Adipocyte (in vitro differentiated cells): Measurements from ENCODE around the gene HS3ST4.

Experiments
- DNase-seq: peaks from one replicate; pipeline ENCODE4 v3.0.0-alpha.2; 2015; ENCODE audit warnings: low read depth
- H3K27me3 ChIP-seq: replicated peaks from 2 replicates; pipeline ENCODE4 v1.7.0; 2013; ENCODE audit warnings: mild to moderate bottlenecking, low read length, moderate library complexity; ENCODE audit not compliant: control insufficient read depth, insufficient read depth
- H3K36me3 ChIP-seq: 2 replicates; pipeline ENCODE4 v1.7.0; 2013; ENCODE audit warnings: low read length, mild to moderate bottlenecking, moderate library complexity; ENCODE audit not compliant: control insufficient read depth, insufficient read depth, severe bottlenecking
- H3K4me1 ChIP-seq: 2 replicates; pipeline ENCODE4 v1.7.0; 2013; ENCODE audit warnings: mild to moderate bottlenecking, low read length, moderate library complexity; ENCODE audit not compliant: control insufficient read depth, insufficient read depth
- H3K4me3 ChIP-seq: 2 replicates; pipeline ENCODE4 v1.7.0; 2013; ENCODE audit warnings: mild to moderate bottlenecking, low read length, moderate library complexity
- H3K9ac ChIP-seq: 2 replicates; pipeline ENCODE4 v1.7.0; 2013; ENCODE audit warnings: mild to moderate bottlenecking, low read length, moderate library complexity
- H3K9me3 ChIP-seq: 2 replicates; pipeline ENCODE4 v1.7.0; 2013; ENCODE audit warnings: mild to moderate bottlenecking, low read length, moderate library complexity; ENCODE audit not compliant: control insufficient read depth

HS3ST4 gene

DNA sequence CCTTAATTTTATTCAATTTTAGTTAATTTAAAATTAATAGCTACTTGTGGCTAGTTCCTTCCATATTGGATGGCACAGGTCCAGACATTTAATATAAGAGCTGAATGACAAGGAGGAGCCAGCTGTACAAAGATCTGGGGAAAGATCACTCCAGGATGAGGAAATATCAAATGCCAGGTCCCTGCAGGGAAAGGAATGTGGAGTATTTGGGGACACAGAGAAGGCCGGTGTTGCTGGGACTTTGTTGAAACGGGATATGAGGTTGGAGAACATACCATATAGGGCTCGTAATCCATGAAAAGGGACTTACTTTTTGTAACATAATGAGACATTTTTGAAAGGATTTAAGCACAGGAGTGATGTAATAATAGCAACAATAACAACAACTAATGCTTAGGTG is 426.8 kb downstream of the HS3ST4 start:
- Histone ChIP-seq H3K4me1 (no peaks in the 10 kb centered on the region), H3K27me3 (no peaks in the 10 kb centered on the region), H3K4me3 (no peak overlapping the region), H3K36me3 (no peaks in the 10 kb centered on the region), H3K9me3 (no peaks in the 10 kb centered on the region), H3K9ac (no peak overlapping the region)
- no peak for DNase-seq

DNA sequence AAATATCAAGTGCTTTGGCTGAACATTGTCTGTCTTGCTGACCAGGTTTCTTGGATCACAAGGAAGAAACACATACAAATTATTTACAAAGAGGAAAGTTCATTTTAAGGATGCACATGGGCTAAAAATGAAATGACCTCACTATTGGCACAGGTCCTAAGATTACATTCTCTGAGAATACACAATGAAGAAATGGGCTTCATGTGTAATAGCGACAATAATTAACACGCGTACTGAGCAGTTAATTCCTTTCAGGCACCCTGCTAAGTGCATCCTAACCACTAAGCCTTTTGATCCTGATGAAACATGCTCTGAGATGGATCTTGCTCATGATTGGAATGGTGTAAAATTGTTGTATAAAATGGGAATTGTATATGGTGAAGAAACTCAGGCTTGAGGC is 429.0 kb downstream of the HS3ST4 start:
- no peaks in the 10 kb centered on the region for H3K27me3 ChIP-seq
- H3K4me1 ChIP-seq, result no peaks in the 10 kb centered on the region
- H3K9ac ChIP-seq, result no peak overlapping the region
- DNase-seq, result no peak
- no peaks in the 10 kb centered on the region for H3K9me3 ChIP-seq
- H3K4me3 ChIP-seq, result no peak overlapping the region
- H3K36me3 ChIP-seq, result no peaks in the 10 kb centered on the region

DNA sequence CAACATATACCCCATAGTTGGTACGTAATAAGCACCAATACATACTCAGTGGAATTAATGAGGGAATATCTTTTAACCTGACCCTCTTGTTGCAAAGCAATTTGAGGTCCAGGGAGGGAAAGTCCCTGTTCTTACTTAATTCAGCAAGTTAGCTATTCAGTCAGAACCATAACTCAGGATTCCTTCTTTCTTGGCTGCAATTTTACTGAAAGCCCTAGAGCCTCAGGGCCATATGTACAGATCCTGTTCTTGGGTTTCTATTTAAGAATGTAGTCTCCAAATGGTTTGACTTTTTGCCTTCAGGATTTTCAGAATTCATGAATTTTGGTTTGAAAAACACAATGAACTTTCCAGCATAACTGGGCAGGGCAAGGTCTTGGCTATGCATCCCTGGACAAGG is 436.5 kb downstream of the HS3ST4 start:
- no peak overlapping the region for H3K9ac ChIP-seq
- H3K4me1 ChIP-seq, result no peaks in the 10 kb centered on the region
- no peak for DNase-seq
- H3K9me3 ChIP-seq, result no peaks in the 10 kb centered on the region
- H3K4me3 ChIP-seq, result no peak overlapping the region
- no peaks in the 10 kb centered on the region for H3K27me3 ChIP-seq
- H3K36me3 ChIP-seq, result no peaks in the 10 kb centered on the region

DNA sequence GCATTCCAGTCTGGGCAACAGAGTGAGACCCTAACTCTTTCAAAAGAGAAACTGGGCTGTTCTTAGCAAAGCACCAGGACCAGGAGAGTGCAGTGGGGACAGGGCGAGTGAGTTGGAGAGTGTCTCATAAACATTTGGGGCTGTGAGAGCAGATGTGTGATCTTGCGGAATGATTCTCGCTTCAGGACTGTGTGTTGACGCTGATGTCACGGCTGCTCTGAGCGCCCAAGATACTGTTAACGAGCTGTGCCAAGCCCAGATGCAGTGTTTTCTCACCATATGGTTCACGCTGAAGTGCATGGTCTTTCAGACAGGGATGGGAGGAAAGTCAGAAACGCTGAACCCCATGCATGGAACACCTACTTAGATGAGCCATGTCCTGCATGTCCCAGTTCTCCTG is 438.2 kb downstream of the HS3ST4 start:
- no peak overlapping the region for H3K9ac ChIP-seq
- H3K4me3 ChIP-seq, result no peak overlapping the region
- no peak for DNase-seq
- no peaks in the 10 kb centered on the region for H3K36me3 ChIP-seq
- H3K9me3 ChIP-seq, result no peaks in the 10 kb centered on the region
- H3K27me3 ChIP-seq, result no peaks in the 10 kb centered on the region
- no peaks in the 10 kb centered on the region for H3K4me1 ChIP-seq

DNA sequence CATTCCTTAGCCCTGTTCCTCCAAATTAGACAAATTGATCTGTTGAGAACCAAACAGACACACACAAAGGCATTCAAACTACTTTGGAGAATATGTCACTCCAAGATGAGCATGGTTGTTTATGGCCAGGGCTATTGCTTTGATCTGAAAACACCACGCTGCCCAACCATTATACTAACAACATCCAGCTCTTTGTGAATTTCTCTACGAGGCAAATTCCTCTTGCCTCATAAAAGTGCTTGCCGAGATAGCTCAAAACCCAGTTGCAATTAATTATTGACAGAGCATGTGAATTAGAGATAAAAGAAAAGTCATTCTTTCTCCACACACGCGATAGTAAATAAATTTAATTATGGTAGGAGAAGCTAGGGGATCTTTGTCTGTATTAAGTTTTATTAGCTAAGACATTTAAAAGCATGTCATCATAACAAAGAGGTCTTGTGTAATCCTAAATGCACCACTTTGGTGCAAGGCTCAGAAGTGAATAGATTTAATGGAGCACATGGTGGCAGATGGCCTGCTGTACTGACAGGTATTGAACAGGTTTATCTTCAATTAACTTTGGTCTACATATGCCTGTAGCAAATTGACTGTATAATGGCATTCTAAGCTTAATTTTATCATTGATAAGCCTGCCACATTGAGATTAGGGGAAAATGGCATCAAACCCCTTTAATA is 441.8 kb downstream of the HS3ST4 start:
- Histone ChIP-seq H3K36me3 (no peaks in the 10 kb centered on the region), H3K9ac (no peak overlapping the region), H3K4me1 (no peaks in the 10 kb centered on the region), H3K27me3 (no peaks in the 10 kb centered on the region), H3K9me3 (no peaks in the 10 kb centered on the region), H3K4me3 (no peak overlapping the region)
- no peak for DNase-seq

DNA sequence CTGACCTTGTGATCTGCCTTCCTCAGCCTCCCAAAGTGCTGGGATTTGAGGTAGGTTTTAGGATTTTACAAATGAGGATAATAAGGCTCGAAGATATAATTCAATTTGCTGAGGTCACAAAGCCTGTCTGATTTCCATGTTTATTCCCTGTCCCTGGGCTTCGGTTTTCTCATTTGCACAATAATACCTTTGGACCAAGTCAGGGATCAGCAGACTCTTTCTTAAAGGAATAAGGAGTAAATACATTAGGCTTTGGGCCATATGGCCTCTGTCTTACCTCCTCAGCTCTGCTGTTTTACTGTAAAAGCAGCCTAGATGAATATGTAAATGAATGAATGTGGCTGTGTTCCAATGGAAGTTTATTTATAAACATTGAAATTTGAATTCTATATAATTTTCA is 442.8 kb downstream of the HS3ST4 start:
- Histone ChIP-seq H3K9me3 (no peaks in the 10 kb centered on the region), H3K4me1 (no peaks in the 10 kb centered on the region), H3K27me3 (no peaks in the 10 kb centered on the region), H3K4me3 (no peak overlapping the region), H3K36me3 (no peaks in the 10 kb centered on the region), H3K9ac (no peak overlapping the region)
- DNase-seq, result no peak

DNA sequence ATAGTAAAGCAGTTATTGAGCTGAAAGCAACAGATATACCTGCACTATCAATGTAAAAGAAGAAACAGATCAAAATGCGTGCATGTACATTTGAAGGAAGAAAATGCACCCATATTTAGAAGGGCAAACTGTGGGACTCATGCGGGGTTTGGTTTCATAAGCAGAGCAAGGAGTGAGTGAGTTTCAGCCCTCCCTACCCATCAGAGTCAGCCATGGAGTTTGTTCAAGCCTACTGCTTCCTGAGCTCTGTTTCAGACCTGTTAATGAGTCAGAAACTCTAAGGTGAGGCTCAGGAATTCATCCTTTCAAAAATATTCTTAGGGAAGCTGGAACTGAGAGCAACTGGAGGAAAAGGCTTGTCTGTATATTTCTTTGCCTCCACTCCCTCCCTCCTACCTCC is 446.2 kb downstream of the HS3ST4 start:
- no peak for DNase-seq
- Histone ChIP-seq H3K4me1 (no peaks in the 10 kb centered on the region), H3K27me3 (no peaks in the 10 kb centered on the region), H3K4me3 (no peak overlapping the region), H3K9ac (no peak overlapping the region), H3K36me3 (no peaks in the 10 kb centered on the region), H3K9me3 (no peaks in the 10 kb centered on the region)

DNA sequence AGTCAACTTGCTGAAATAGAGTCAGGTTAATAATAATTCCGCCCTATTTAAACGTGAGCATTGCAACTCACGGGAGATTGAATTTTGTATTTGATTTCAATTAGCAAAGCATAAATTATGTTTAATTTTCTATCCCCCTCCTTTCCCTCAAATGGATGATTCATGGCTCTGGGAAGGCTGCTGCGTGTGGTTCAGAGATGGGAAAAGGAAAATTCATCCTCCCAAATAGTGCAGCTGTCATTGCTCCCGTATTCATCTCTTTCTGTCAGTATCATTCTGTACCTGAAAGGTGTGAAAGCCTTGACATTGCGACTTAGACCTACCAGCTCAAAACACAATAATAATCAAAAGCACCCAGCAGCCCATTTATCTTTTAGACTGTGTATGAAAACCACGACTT is 447.3 kb downstream of the HS3ST4 start:
- Histone ChIP-seq H3K36me3 (no peaks in the 10 kb centered on the region), H3K27me3 (no peaks in the 10 kb centered on the region), H3K9me3 (no peaks in the 10 kb centered on the region), H3K4me1 (no peaks in the 10 kb centered on the region), H3K4me3 (no peak overlapping the region), H3K9ac (no peak overlapping the region)
- no peak for DNase-seq

DNA sequence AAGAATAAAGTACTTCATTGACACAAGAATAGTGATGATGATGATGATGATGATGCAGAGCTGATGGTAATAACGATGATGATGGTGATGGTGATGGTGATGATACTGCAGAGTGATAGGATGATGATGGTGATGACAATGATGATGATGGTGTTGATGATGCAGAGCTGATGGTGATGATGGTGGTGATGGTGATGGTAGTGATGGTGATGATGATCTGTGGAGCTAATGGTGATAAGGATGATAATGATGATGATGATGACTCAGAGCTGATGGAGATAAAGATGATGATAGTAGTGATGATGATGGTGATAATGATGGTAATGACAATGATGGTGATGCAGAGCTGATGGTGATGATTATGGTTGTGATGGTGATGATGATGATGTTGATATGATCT is 448.1 kb downstream of the HS3ST4 start:
- Histone ChIP-seq H3K9ac (no peak overlapping the region), H3K9me3 (no peaks in the 10 kb centered on the region), H3K27me3 (no peaks in the 10 kb centered on the region), H3K4me1 (no peaks in the 10 kb centered on the region), H3K4me3 (no peak overlapping the region), H3K36me3 (no peaks in the 10 kb centered on the region)
- DNase-seq, result no peak

DNA sequence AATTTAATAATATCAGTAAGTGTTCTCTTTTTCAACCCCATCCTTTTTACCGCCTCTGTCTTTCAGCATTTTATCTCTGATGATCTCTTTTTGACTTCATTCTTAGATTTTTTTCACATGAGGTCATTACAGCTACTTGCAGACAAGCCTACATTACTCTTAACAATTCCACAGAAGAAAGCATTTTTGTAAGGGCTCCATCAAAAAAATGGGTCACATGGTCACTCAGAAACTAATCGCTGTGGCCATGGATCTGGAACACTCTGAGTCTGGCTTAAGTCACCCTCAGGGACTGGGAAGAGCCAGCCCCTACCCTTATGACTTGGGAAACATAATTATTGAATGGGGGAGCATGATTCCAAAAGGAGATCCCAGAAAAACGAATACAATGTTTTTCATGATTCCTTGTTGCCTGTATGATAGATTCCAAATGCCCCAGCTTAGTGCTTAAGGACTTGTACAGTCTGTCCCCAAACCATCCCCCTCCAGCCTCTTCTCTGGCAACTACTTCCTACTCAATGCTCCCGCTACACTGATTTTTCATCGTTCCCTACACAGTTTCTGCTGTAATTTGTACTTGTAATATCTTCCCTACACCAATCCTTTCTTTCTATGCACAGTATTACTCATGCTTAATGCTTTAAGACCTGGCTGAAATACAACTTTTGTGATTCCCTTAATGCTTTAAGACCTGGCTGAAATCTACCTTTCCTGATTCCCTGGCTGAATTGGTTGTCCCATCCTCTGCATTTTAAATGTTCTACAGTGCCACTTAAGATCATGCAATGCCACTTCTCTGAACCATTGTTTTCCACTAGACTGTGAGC is 457.8 kb downstream of the HS3ST4 start:
- no peaks in the 10 kb centered on the region for H3K36me3 ChIP-seq
- no peak for DNase-seq
- no peak overlapping the region for H3K9ac ChIP-seq
- no peak overlapping the region for H3K4me3 ChIP-seq
- H3K9me3 ChIP-seq, result peaks cover 4% of the 10 kb centered on the region
- no peaks in the 10 kb centered on the region for H3K4me1 ChIP-seq
- H3K27me3 ChIP-seq, result no peaks in the 10 kb centered on the region

DNA sequence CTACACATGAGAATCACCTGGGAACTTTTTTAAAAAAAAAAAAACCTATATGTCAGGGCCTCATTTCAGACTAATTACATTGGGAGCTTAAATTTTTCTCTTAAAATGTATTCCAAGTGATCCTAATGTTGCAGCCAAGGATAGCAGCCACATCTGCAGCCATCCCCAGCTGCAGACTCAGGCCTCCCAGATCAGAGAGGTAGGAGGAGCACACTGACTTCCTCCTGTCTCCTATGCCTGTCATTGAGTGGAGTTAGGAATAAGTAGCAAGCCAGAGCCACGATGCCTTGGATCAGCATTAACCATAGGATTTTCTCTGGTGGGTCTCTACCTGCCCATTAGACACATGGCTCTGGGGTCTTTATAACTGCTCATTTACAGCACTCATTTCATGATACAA is 463.5 kb downstream of the HS3ST4 start:
- H3K36me3 ChIP-seq, result no peaks in the 10 kb centered on the region
- no peaks in the 10 kb centered on the region for H3K27me3 ChIP-seq
- H3K9ac ChIP-seq, result no peak overlapping the region
- DNase-seq, result no peak
- H3K4me1 ChIP-seq, result no peaks in the 10 kb centered on the region
- no peak overlapping the region for H3K4me3 ChIP-seq
- no peaks in the 10 kb centered on the region for H3K9me3 ChIP-seq
